Karpas-422 (cell line): ENCODE measurements around the gene SLC38A9. TPM values are rescaled to one million over a fixed set of nuclear protein-coding genes. Genes with fewer than 3 reads are reported as not detected.
A peak's percentile ranks its signal among the peaks of the same experiment; 100 is the strongest.

Experiments
- DNase-seq: peaks from one replicate; pipeline ENCODE4 v3.0.0-alpha.2; 2015
- H2AFZ ChIP-seq: fragments of 200-600 bp; sonication (generic); 2 replicates; pipeline ENCODE4 v1.6.1; 2014; ENCODE audit warnings: antibody characterized with exemption, low read length, mixed read lengths
- H3K27ac ChIP-seq: fragments of 200-600 bp; sonication (generic); 2 replicates; pipeline ENCODE4 v1.5.1; 2014; ENCODE audit warnings: mild to moderate bottlenecking, low read length, moderate library complexity
- H3K27me3 ChIP-seq: fragments of 200-600 bp; sonication (generic); 2 replicates; pipeline ENCODE4 v1.6.1; 2014; ENCODE audit warnings: low read length, mixed read lengths
- H3K36me3 ChIP-seq: fragments of 200-600 bp; sonication (generic); 2 replicates; pipeline ENCODE4 v1.6.1; 2014; ENCODE audit warnings: low read length, mixed read lengths; ENCODE audit not compliant: insufficient read depth
- H3K4me1 ChIP-seq: fragments of 200-600 bp; sonication (generic); 2 replicates; pipeline ENCODE4 v1.6.1; 2014; ENCODE audit warnings: mild to moderate bottlenecking, low read length, mixed read lengths
- H3K4me2 ChIP-seq: fragments of 200-600 bp; sonication (generic); 2 replicates; pipeline ENCODE4 v1.6.1; 2014; ENCODE audit warnings: low read length, low read depth, mild to moderate bottlenecking; ENCODE audit not compliant: poor library complexity, severe bottlenecking
- H3K4me3 ChIP-seq: fragments of 200-600 bp; sonication (generic); 2 replicates; pipeline ENCODE4 v1.5.1; 2014; ENCODE audit warnings: mild to moderate bottlenecking, antibody characterized with exemption, low read length, mixed read lengths
- H3K79me2 ChIP-seq: fragments of 200-600 bp; sonication (generic); 2 replicates; pipeline ENCODE4 v1.6.1; 2014; ENCODE audit warnings: mild to moderate bottlenecking, low read length, mixed read lengths
- H3K9ac ChIP-seq: fragments of 200-600 bp; sonication (generic); 2 replicates; pipeline ENCODE4 v1.6.0; 2014; ENCODE audit warnings: low read length
- H3K9me2 ChIP-seq: fragments of 200-600 bp; sonication (generic), shearing (Covaris generic); replicated peaks from 2 replicates; pipeline ENCODE4 v1.6.0; 2014; ENCODE audit warnings: mild to moderate bottlenecking, low read length, moderate library complexity; ENCODE audit not compliant: insufficient read depth
- H3K9me3 ChIP-seq: fragments of 300-700, 200-600 bp; sonication (generic); 2 replicates; pipeline ENCODE4 v1.6.1; 2014; ENCODE audit warnings: low read length, mixed read lengths
- H4K20me1 ChIP-seq: fragments of 200-600 bp; sonication (generic); 2 replicates; pipeline ENCODE4 v1.6.1; 2014; ENCODE audit warnings: mild to moderate bottlenecking, antibody characterized with exemption, low read length, low read depth; ENCODE audit not compliant: insufficient read depth
- total RNA-seq: library from RNA; depleted of rRNA; stranded (reverse); fragments of >200 nt; shearing (Covaris generic); gene quantifications from 2 replicates; pipeline ENCODE4 v1.2.3, GENCODE V29; 2014; ENCODE audit warnings: low replicate concordance

The SLC38A9 gene
- total RNA-seq, 1 experiment from 2014 or later: 67.0 TPM

GRCh38 chr5:55671975-55672374 lies 40.1 kb downstream of the SLC38A9 start:
- Histone ChIP-seq H3K27me3 (no peaks in the 10 kb centered on the region), H3K9me3 (no peaks in the 10 kb centered on the region), H3K4me1 (peaks cover 13% of the 10 kb centered on the region), H3K9me2 (no peaks in the 10 kb centered on the region), H3K79me2 (peaks cover 18% of the 10 kb centered on the region; the same call in 1 of the 2 replicates), H2AFZ (no peak overlapping the region), H3K4me3 (no peak overlapping the region), H3K4me2 (no peak overlapping the region), H3K36me3 (no peaks in the 10 kb centered on the region), H3K27ac (no peak overlapping the region), H3K9ac (no peak overlapping the region), H4K20me1 (no peaks in the 10 kb centered on the region)
- DNase-seq: no peak

DNA sequence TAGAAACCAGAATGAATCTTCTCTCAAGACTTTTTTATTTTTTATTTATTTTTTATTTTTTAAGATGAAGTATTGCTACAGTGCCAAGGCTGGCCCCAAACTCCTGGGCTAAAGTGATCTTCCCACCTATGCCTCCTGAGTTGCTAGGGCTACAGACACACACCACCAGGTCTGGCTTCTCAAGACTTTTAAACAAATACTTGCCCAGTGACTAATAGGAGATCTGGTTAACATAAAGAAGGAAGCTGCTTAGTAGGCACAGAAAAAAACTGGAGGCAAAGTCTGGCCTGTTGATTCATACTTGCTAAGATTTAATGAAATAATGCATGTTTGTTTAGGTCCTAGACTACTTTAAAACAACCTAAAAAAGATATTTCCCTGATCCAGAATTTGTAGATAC lies 43.8 kb downstream of the SLC38A9 start:
- H2AFZ ChIP-seq: no peak overlapping the region
- no peak overlapping the region for H3K9ac ChIP-seq
- no peaks in the 10 kb centered on the region for H3K36me3 ChIP-seq
- H3K27ac ChIP-seq: peak overlapping the region; percentile 39; the same call in 1 of the 2 replicates
- DNase-seq: peak; percentile 47
- no peaks in the 10 kb centered on the region for H4K20me1 ChIP-seq
- peaks cover 13% of the 10 kb centered on the region for H3K4me1 ChIP-seq
- no peak overlapping the region for H3K4me3 ChIP-seq
- H3K27me3 ChIP-seq: no peaks in the 10 kb centered on the region
- H3K4me2 ChIP-seq: no peak overlapping the region
- no peaks in the 10 kb centered on the region for H3K9me3 ChIP-seq
- no peaks in the 10 kb centered on the region for H3K79me2 ChIP-seq
- no peaks in the 10 kb centered on the region for H3K9me2 ChIP-seq

DNA sequence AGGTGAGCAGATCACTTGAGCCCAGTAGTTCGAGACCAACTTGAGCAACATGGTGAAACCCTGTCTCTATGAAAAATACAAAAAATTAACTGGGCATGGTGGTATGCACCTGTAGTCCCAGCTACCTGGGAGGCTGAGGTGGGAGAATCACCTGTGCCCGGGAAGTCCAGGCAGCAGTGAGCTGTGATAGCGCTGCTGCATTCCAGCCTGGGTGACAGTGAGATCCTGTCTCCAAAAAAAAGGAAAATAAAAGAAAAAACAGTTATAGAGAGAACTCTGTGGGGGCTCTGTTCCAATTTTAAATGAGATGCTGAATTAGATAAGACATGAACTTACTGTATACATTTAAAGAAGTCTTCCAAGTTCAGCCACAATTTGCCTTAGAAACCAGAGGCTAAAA lies 44.2 kb downstream of the SLC38A9 start:
- Histone ChIP-seq H3K9ac (no peak overlapping the region), H3K79me2 (no peaks in the 10 kb centered on the region), H3K4me3 (no peak overlapping the region), H3K36me3 (no peaks in the 10 kb centered on the region), H2AFZ (no peak overlapping the region), H3K4me2 (no peak overlapping the region), H3K9me2 (no peaks in the 10 kb centered on the region), H3K9me3 (no peaks in the 10 kb centered on the region), H3K27ac (no peak overlapping the region), H3K27me3 (no peaks in the 10 kb centered on the region), H3K4me1 (peaks cover 13% of the 10 kb centered on the region), H4K20me1 (no peaks in the 10 kb centered on the region)
- no peak for DNase-seq

GRCh38 chr5:55665065-55665464 lies 47.1 kb downstream of the SLC38A9 start:
- H3K27ac ChIP-seq: no peak overlapping the region
- no peaks in the 10 kb centered on the region for H3K9me2 ChIP-seq
- H3K9ac ChIP-seq: no peak overlapping the region
- H3K36me3 ChIP-seq: peaks cover 3% of the 10 kb centered on the region; the same call in 1 of the 2 replicates
- H4K20me1 ChIP-seq: no peaks in the 10 kb centered on the region
- H2AFZ ChIP-seq: no peak overlapping the region
- no peaks in the 10 kb centered on the region for H3K79me2 ChIP-seq
- no peak overlapping the region for H3K4me3 ChIP-seq
- no peaks in the 10 kb centered on the region for H3K27me3 ChIP-seq
- H3K9me3 ChIP-seq: no peaks in the 10 kb centered on the region
- no peak for DNase-seq
- peaks cover 18% of the 10 kb centered on the region for H3K4me1 ChIP-seq
- no peak overlapping the region for H3K4me2 ChIP-seq

DNA sequence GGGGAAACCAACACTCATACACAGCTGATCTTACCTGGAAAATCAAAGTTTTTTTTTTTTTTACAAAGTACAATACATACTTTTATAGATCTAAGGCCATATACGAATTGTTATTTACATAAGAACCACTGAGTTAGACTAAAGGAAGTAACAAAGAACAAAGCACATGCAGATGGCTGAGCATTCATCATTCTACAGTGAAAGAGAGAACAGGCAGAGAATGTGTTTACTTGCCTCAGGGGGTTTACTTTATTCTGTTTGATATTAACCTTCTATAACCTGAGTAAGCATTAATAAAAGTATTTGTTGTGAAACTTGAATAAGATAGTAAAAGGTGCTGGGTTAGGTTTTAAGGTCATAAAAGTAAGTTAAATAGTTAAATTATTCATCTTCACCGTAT lies 54.7 kb downstream of the SLC38A9 start:
- no peaks in the 10 kb centered on the region for H3K27me3 ChIP-seq
- H4K20me1 ChIP-seq: no peaks in the 10 kb centered on the region
- no peaks in the 10 kb centered on the region for H3K9me2 ChIP-seq
- H3K4me2 ChIP-seq: no peak overlapping the region
- no peak overlapping the region for H3K27ac ChIP-seq
- H3K9me3 ChIP-seq: no peaks in the 10 kb centered on the region
- no peak for DNase-seq
- peaks cover 3% of the 10 kb centered on the region; the same call in 1 of the 2 replicates for H3K36me3 ChIP-seq
- no peak overlapping the region for H2AFZ ChIP-seq
- no peaks in the 10 kb centered on the region for H3K79me2 ChIP-seq
- H3K4me1 ChIP-seq: peaks cover 5% of the 10 kb centered on the region; the same call in 1 of the 2 replicates
- H3K4me3 ChIP-seq: no peak overlapping the region
- H3K9ac ChIP-seq: no peak overlapping the region

GRCh38 chr5:55650386-55650785 lies 61.7 kb downstream of the SLC38A9 start:
- no peaks in the 10 kb centered on the region for H3K9me3 ChIP-seq
- no peak overlapping the region for H3K9ac ChIP-seq
- no peak overlapping the region for H2AFZ ChIP-seq
- no peak overlapping the region for H3K4me3 ChIP-seq
- H3K27me3 ChIP-seq: no peaks in the 10 kb centered on the region
- no peaks in the 10 kb centered on the region for H3K4me1 ChIP-seq
- H3K79me2 ChIP-seq: no peaks in the 10 kb centered on the region
- H3K4me2 ChIP-seq: no peak overlapping the region
- no peaks in the 10 kb centered on the region for H4K20me1 ChIP-seq
- no peak overlapping the region for H3K27ac ChIP-seq
- no peaks in the 10 kb centered on the region; the same call in 1 of the 2 replicates for H3K36me3 ChIP-seq
- DNase-seq: no peak
- H3K9me2 ChIP-seq: no peaks in the 10 kb centered on the region

- Histone ChIP-seq H3K9ac (no peak overlapping the region), H3K79me2 (no peaks in the 10 kb centered on the region), H3K27ac (no peak overlapping the region), H3K9me3 (no peaks in the 10 kb centered on the region), H3K4me2 (no peak overlapping the region), H3K4me3 (no peak overlapping the region), H2AFZ (no peak overlapping the region), H3K36me3 (no peaks in the 10 kb centered on the region), H4K20me1 (no peaks in the 10 kb centered on the region), H3K9me2 (no peaks in the 10 kb centered on the region), H3K4me1 (no peaks in the 10 kb centered on the region), H3K27me3 (no peaks in the 10 kb centered on the region)
- DNase-seq: no peak
Measured at GRCh38 chr5:55649963-55650362, 62.2 kb downstream of the SLC38A9 start.

DNA sequence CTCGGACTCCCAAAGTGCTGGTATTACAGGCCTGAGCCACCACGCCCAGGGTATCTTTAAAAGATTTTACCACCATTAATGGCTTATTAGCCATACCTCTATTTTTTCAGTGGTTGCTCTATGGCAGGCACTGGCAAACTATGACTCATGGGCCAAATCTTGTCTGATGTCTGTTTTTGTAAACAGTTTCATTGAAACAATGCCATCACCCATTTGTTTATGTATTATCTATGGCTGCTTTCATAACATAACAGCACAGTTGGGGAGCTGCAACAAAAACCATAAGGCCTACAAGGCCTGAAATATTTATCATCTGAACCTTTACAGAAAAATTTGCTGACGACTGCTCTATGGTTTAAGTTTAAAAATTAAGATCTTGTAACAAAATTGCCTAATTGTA lies 66.8 kb downstream of the SLC38A9 start:
- no peak overlapping the region for H3K27ac ChIP-seq
- no peaks in the 10 kb centered on the region for H3K9me2 ChIP-seq
- no peak for DNase-seq

GRCh38 chr5:55638455-55638854 lies 73.7 kb downstream of the SLC38A9 start:
- no peak overlapping the region for H3K9ac ChIP-seq
- H3K4me3 ChIP-seq: no peak overlapping the region
- no peaks in the 10 kb centered on the region for H3K9me3 ChIP-seq
- DNase-seq: no peak
- no peaks in the 10 kb centered on the region for H3K27me3 ChIP-seq
- no peak overlapping the region for H3K27ac ChIP-seq
- no peak overlapping the region for H3K4me2 ChIP-seq
- no peaks in the 10 kb centered on the region for H3K79me2 ChIP-seq
- H3K9me2 ChIP-seq: no peaks in the 10 kb centered on the region
- H3K4me1 ChIP-seq: no peaks in the 10 kb centered on the region
- H3K36me3 ChIP-seq: no peaks in the 10 kb centered on the region
- no peak overlapping the region for H2AFZ ChIP-seq
- no peaks in the 10 kb centered on the region for H4K20me1 ChIP-seq

More for the DNA sequence above, 66.8 kb downstream of the SLC38A9 start:
- H3K4me1 ChIP-seq: no peaks in the 10 kb centered on the region
- no peaks in the 10 kb centered on the region for H3K36me3 ChIP-seq
- no peaks in the 10 kb centered on the region for H3K27me3 ChIP-seq
- no peak overlapping the region for H3K4me3 ChIP-seq
- no peak overlapping the region for H3K4me2 ChIP-seq
- H4K20me1 ChIP-seq: no peaks in the 10 kb centered on the region
- H3K79me2 ChIP-seq: no peaks in the 10 kb centered on the region
- H3K9me3 ChIP-seq: no peaks in the 10 kb centered on the region
- no peak overlapping the region for H3K9ac ChIP-seq
- no peak overlapping the region for H2AFZ ChIP-seq
